ENCODE results near the gene PGAP6.
"Not testable (repeated sequence)": the region's sequence is repeated elsewhere in the genome, so short reads cannot be mapped to it uniquely, and the experiment has no call there.

PGAP6 gene

GRCh38 chr16:401468-402348, 19.9 kb upstream of the PGAP6 start, which contains the start of gene DECR2:
Gene DECR2 (plus strand): TSS chr16:401885. CDS start chr16:401964, 79 bp downstream.
- DNase-seq, result peak; percentile 100

DNA sequence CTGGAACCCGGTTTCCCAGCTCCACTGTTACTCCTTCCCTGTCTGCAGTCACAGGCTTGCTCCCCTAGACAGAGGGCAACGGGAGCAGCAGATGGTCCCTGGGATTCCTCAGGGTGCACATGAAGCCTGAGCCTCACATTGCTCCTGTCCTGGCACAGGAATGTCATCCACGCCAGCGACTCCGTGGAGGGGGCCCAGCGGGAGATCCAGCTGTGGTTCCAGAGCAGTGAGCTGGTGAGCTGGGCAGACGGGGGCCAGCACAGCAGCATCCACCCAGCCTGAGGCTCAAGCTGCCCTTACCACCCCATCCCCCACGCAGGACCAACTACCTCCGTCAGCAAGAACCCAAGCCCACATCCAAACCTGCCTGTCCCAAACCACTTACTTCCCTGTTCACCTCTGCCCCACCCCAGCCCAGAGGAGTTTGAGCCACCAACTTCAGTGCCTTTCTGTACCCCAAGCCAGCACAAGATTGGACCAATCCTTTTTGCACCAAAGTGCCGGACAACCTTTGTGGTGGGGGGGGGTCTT, 18.3 kb upstream of the PGAP6 start:
- DNase-seq, result no peak

DNA sequence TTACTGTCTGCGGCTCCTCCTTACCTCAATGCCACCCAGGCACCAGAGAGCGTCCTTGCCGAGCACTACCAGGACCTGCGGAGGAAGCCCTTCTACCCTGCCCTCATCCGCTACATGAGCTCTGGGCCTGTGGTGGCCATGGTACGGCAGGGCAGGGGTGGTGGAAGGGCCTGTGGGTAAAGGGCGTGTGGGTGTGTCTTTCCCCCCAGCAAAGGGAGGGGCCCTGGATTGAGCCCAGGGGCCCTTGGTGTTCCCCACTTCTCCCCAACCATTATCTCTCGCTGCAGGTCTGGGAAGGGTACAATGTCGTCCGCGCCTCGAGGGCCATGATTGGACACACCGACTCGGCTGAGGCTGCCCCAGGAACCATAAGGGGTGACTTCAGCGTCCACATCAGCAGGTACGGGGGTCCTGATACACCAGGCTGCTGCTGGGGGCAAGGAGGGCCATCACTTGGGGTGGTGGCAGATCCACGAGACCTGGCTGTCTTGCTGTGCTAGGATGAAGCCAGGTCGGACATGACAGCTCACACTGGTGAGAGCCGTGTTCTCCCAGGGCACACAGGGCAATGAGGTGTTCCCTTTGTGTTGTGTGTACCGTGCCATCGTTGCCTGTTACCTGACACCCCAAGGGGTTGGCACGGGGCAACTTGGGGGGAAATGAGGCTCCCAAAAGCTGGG, 17.7 kb upstream of the PGAP6 start:
- no peak for DNase-seq

- DNase-seq, result no peak
Observed at GRCh38 chr16:398561-399339, 17.0 kb upstream of the PGAP6 start.

- peak; percentile 36 for DNase-seq
Observed at GRCh38 chr16:397736-398332, 16.1 kb upstream of the PGAP6 start.

- DNase-seq, result peak; percentile 53
Observed at GRCh38 chr16:397135-397661, 15.4 kb upstream of the PGAP6 start, which contains the start of gene NME4. Gene NME4 (plus strand): TSS chr16:397199. CDS start chr16:397223, 24 bp downstream.

- DNase-seq, result peak; percentile 30
Observed at GRCh38 chr16:396605-397004, 14.8 kb upstream of the PGAP6 start.

DNA sequence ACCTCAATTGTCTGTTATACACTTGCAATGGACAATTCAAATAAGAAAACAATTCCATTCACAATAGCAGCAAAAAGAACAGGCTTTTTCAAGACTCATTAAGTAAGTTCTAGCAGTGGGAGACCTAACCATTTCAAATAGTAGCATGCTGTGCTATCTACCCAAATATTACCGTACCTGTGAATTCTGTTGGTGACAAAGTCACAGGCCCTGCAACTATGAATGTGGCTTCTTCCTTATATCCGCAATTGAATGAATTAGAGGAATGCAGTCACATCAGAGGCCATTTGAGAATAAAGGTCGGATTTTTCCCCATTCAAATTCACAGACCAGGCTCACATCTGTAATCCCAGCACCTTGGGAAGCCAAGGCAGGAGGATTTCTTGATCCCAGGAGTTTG, 14.4 kb upstream of the PGAP6 start:
- no peak for DNase-seq

DNA sequence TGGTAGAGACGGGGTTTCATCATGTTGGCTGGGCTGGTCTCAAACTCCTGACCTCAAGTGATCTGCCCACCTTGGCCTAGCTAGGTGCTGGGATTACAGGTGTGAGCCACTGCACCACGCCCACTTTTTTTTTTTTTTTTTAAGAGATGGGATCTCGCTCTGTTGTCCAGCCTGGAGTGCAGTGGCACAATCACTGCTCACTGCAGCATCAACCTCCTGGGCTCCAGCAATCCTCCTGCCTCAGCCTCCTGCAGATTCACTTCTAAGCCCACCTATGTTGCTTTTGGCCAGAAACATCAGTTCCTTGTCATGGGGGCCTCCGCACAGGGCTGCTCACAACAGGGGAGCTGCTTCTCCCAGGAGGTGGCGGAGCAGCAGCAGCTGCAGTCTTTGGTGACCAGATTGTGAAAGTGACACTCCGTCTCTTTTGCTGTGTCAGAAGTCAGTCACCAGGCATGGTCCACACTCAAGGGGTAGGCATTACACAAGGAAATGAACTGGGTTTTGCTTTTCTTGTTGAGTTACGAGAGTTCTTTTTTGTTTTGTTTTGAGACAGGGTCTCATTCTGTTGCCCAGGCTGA, 10.8 kb upstream of the PGAP6 start:
- DNase-seq, result no peak

- peak; percentile 79 for DNase-seq
Observed at GRCh38 chr16:391885-392335, 10.1 kb upstream of the PGAP6 start.

DNA sequence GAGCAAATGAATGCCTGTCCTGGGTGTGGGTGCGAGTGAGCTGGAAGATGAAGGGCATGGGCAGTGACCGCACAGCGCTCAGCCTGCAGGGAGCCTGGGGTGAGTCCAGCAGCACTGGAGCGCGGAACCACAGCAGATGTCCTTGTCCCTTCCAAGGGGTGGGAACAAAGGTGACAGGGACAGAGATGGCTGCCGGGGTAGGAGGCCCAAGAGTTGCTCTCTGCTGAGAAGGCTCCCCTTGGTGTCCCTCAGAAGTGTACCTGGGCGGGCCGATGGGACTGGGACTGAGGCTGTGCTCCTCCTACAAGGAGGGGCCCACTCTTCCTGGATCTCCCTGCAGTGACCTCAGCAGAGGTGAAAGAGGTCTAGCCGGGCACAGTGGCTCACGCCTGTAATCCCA, 7.6 kb upstream of the PGAP6 start:
- DNase-seq, result no peak

GRCh38 chr16:387761-388666, 6.2 kb upstream of the PGAP6 start:
- DNase-seq, result not testable (repeated sequence)

DNA sequence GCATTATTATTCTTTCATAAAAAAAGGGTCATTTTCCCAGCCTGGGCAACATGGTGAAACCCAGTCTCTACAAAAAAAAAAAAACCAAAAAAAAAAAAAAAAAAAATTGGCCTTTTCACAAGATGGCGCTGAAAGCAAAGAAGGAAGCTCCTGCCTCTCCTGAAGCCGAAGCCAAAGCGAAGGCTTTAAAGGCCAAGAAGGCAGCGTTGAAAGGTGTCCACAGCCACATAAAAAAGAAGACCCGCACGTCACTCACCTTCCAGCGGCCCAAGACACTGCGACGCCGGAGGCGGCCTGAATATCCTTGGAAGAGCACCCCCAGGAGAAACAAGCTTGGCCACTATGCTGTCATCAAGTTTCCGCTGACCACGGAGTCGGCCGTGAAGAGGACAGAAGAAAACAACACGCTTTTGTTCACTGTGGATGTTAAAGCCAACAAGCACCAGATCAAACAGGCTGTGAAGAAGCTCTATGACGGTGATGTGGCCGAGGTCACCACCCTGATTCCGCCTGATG, 4.9 kb upstream of the PGAP6 start:
- no peak for DNase-seq

DNA sequence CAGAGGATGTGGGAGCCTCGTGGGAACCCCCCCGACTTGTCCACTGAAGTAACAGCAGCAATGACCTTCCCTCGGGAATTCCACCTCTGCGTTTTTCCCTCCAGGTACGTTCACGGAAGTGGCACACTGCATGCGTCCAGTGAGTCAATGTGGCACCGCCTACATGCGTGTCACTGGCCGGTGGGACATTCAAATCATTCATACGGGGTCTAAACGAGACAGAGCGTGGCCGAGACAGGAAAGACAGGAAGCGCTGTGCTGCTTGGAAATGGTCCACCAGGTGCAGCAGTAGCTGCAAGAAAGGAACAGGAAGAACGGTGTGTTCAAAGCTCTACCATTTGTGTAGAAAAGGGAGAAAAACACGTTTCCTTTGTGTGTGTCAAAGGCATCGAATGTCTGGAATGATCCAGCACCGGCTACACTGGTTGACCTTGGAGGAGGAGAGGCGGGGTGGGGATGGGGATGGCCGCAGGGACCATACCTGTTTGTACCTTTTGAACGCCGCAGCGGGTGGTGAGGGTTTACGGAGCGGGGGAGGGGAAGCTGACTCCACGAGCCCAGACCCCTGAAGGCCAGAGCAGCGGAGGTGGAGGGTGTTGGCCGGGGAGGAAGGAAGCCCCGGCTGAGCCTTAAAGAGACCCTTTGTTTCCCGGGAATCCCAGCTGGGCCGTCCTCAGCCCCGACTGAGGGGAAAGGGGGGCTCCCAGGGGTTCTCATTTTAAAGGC, 1.7 kb upstream of the PGAP6 start:
- DNase-seq, result peak; percentile 68

GRCh38 chr16:381012-381788, 578 bp downstream of the PGAP6 start:
- DNase-seq, result peak; percentile 61

- DNase-seq, result peak; percentile 5
Observed at GRCh38 chr16:380762-381011, 1.1 kb downstream of the PGAP6 start.

- peak; percentile 47 for DNase-seq
Observed at GRCh38 chr16:379961-380761, 1.6 kb downstream of the PGAP6 start.

Measured in CD4-positive, alpha-beta T cell treated with Interleukin-17A for 4 hours (primary cell).